Ectodermal cell (in vitro differentiated cells): ENCODE data around the gene ORMDL3.

Experiments
- H3K27ac ChIP-seq: 2 replicates; pipeline ENCODE4 v1.7.0; 2013; ENCODE audit warnings: mild to moderate bottlenecking, low read depth, low read length; ENCODE audit not compliant: insufficient read depth, poor library complexity, severe bottlenecking
- H3K27me3 ChIP-seq: 2 replicates; pipeline ENCODE4 v1.7.0; 2013; ENCODE audit warnings: mild to moderate bottlenecking, low read length; ENCODE audit not compliant: insufficient read depth, control insufficient read depth, poor library complexity, severe bottlenecking
- H3K36me3 ChIP-seq: one replicate; pipeline ENCODE4 v1.7.0; 2013; ENCODE audit warnings: low read length; ENCODE audit not compliant: control insufficient read depth, insufficient read depth
- H3K4me1 ChIP-seq: one replicate; pipeline ENCODE4 v1.7.0; 2013; ENCODE audit warnings: low read length; ENCODE audit not compliant: control insufficient read depth, insufficient read depth
- H3K4me3 ChIP-seq: 2 replicates; pipeline ENCODE4 v1.7.0; 2013; ENCODE audit warnings: low read depth, low read length, control low read depth; ENCODE audit not compliant: insufficient read depth
- H3K9me3 ChIP-seq: 2 replicates; pipeline ENCODE4 v1.7.0; 2013; ENCODE audit warnings: mild to moderate bottlenecking, low read length, moderate library complexity; ENCODE audit not compliant: control insufficient read depth
- WGBS, 2 experiments: methylation state at CpG; one replicate each; pipeline ENCODE4 v1.1.7; 2013; ENCODE audit warnings: missing lambda C conversion rate in 2 of 2; 5-methylcytosine and 5-hydroxymethylcytosine counted together

The ORMDL3 gene

GRCh38 chr17:39965017-39965699, 37.8 kb upstream of the ORMDL3 start:
- H3K36me3 ChIP-seq = no peaks in the 10 kb centered on the region
- H3K4me1 ChIP-seq = no peaks in the 10 kb centered on the region
- peaks cover 6% of the 10 kb centered on the region for H3K27me3 ChIP-seq
- 74 to 75% methylated on average over 8 of the region's 8 CpGs for WGBS, 2 experiments
- H3K9me3 ChIP-seq = no peaks in the 10 kb centered on the region
- no peak overlapping the region for H3K4me3 ChIP-seq
- H3K27ac ChIP-seq = no peak overlapping the region

DNA sequence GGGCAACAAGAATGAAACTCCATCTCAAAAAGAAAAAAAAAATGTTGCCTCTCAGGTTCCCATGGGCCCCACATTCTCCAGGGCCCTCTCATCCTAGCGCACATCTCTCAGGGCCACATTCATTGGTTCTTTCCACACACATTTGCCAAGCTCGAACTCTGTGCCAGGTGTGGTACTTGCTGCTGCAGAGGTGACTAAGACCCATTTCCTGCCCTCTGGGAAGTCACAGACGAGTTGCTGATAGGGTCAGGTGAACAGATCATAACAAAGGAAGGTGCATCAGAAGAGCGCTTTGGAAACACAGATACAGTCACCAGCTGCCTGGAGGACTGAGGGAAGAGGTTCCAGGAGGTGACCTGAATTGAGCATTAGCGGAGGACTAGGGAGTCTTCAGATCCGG, 36.4 kb upstream of the ORMDL3 start:
- no peak overlapping the region for H3K27ac ChIP-seq
- H3K4me1 ChIP-seq = no peaks in the 10 kb centered on the region
- no peak overlapping the region for H3K4me3 ChIP-seq
- no peaks in the 10 kb centered on the region for H3K36me3 ChIP-seq
- H3K9me3 ChIP-seq = no peaks in the 10 kb centered on the region
- 92% methylated on average over 6 of the region's 6 CpGs for WGBS, 2 experiments
- no peaks in the 10 kb centered on the region for H3K27me3 ChIP-seq

DNA sequence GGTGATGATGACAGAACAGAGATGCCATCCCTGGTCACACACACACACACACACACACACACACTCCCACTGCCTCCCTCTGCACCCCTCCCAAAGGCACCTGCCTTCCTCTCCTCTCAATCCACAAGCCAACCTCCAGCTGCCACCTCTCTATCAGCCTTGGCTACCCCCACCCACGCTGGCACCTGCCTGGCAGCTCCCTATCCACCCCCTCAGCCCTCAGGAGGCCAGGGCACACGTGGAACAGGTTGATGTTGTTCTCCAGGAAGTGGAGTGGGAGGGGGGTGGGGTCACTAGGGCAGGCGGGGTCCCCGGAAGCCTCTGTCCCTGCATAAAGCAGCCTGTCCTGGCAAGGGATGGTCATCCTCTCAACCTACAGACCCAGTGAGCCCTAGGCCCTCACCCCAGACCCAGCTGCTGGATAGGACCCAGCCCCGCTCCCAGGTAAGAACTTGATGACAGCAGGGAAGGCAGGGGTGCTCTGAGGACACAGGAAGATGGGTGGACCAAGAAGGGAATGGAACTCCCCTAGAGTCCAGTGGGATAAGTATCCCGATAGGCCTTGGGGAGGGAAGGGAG, 35.3 kb upstream of the ORMDL3 start, which contains the start of gene GSDMA:
Gene GSDMA, plus strand, starts transcription at position 363 of the 579 bp plus-strand sequence. CDS start 2,684 bp downstream, outside the sequence.
- Histone ChIP-seq H3K27me3 (no peaks in the 10 kb centered on the region), H3K4me3 (no peak within 1 kb of the TSS), H3K36me3 (no peaks in the 10 kb centered on the region), H3K4me1 (no peaks in the 10 kb centered on the region), H3K9me3 (no peaks in the 10 kb centered on the region), H3K27ac (no peak within 1 kb of the TSS)
- WGBS, 2 experiments = 78 to 82% methylated on average over 6 of the region's 6 CpGs

GRCh38 chr17:39960524-39961041, 33.2 kb upstream of the ORMDL3 start:
- WGBS, 2 experiments = 89% methylated on average over 8 of the region's 8 CpGs

GRCh38 chr17:39955726-39956225, 28.4 kb upstream of the ORMDL3 start:
- Histone ChIP-seq H3K4me1 (peaks cover 7% of the 10 kb centered on the region), H3K9me3 (no peaks in the 10 kb centered on the region), H3K4me3 (no peak overlapping the region), H3K27ac (no peak overlapping the region), H3K36me3 (no peaks in the 10 kb centered on the region), H3K27me3 (peaks cover 10% of the 10 kb centered on the region)
- WGBS, 2 experiments = 89 to 93% methylated on average over 3 of the region's 4 CpGs

More at GRCh38 chr17:39960524-39961041, 33.2 kb upstream of the ORMDL3 start:
- Histone ChIP-seq H3K36me3 (no peaks in the 10 kb centered on the region), H3K4me1 (no peaks in the 10 kb centered on the region), H3K27ac (no peak overlapping the region), H3K4me3 (no peak overlapping the region), H3K27me3 (no peaks in the 10 kb centered on the region), H3K9me3 (no peaks in the 10 kb centered on the region)

- peaks cover 7% of the 10 kb centered on the region for H3K4me1 ChIP-seq
- no peak overlapping the region for H3K27ac ChIP-seq
- H3K27me3 ChIP-seq = peaks cover 10% of the 10 kb centered on the region
- no peak overlapping the region for H3K4me3 ChIP-seq
- no peaks in the 10 kb centered on the region for H3K9me3 ChIP-seq
- H3K36me3 ChIP-seq = no peaks in the 10 kb centered on the region
- 59 to 61% methylated on average over 3 to 4 of the region's 4 CpGs for WGBS, 2 experiments
Measured at GRCh38 chr17:39954876-39955275, 27.5 kb upstream of the ORMDL3 start.

GRCh38 chr17:39953471-39953888, 26.1 kb upstream of the ORMDL3 start:
- WGBS, 2 experiments = 24 to 26% methylated on average over 9 of the region's 9 CpGs
- H3K36me3 ChIP-seq = no peaks in the 10 kb centered on the region
- peak overlapping the region; percentile 30 for H3K4me3 ChIP-seq
- no peak overlapping the region for H3K27ac ChIP-seq
- peaks cover 7% of the 10 kb centered on the region for H3K4me1 ChIP-seq
- peaks cover 10% of the 10 kb centered on the region for H3K27me3 ChIP-seq
- no peaks in the 10 kb centered on the region for H3K9me3 ChIP-seq

DNA sequence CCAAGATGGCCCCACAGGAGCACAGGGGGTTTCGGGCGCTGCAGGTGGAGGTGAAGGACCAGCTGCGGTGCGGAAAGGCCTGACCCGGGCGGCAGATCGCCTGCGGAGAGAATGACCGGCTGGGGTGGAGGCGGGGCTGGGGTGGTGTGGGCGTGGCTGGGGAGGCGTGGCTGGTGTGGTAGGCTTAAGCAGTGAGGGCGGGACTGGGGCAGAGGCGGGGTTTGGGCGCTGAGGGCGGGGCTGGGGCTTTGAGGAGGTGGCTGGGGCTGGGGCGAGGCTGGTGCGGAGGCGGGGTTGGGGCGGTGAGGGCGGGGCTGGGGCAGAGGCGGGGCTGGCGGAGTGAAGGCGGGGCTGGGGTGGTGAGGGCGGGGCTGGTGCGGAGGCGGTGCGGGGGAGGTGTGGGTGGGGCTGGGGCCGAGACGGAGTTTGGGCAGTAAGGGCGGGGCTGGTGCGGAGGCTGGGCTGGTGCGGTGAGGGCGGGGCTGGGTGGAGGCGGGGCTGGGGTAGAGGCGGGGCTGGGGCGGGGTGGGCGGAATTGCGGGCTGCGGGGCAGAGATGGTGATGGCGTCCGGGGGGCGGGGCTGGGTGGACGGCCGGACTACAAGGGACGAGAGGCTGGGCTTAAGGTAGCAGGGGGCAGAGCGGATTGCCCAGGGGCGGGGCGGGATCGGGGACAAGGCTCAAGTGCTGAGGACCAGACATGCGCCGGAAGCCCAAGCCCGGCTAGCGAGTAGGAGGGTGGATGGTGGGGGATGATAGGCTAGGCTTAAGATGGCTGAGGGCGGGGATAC, 25.5 kb upstream of the ORMDL3 start:
- WGBS, 2 experiments = 2% methylated on average over 52 to 55 of the region's 55 CpGs
- Histone ChIP-seq H3K4me1 (peaks cover 7% of the 10 kb centered on the region), H3K4me3 (peak overlapping the region; percentile 41), H3K9me3 (no peaks in the 10 kb centered on the region), H3K27ac (no peak overlapping the region), H3K36me3 (no peaks in the 10 kb centered on the region), H3K27me3 (peaks cover 10% of the 10 kb centered on the region)

- no peaks in the 10 kb centered on the region for H3K36me3 ChIP-seq
- H3K4me3 ChIP-seq = peak overlapping the region; percentile 41
- peaks cover 7% of the 10 kb centered on the region for H3K4me1 ChIP-seq
- H3K27ac ChIP-seq = no peak overlapping the region
- 65 to 68% methylated on average over 22 of the region's 22 CpGs for WGBS, 2 experiments
- peaks cover 10% of the 10 kb centered on the region for H3K27me3 ChIP-seq
- no peaks in the 10 kb centered on the region for H3K9me3 ChIP-seq
Measured at GRCh38 chr17:39951924-39952679, 24.7 kb upstream of the ORMDL3 start.
